H1 (cell line): Measurements from ENCODE around the gene DYNLT1. TPM values are rescaled to one million over a fixed set of nuclear protein-coding genes. Genes with fewer than 3 reads are reported as not detected.

ENCODE experiments used
- CHD7 ChIP-seq: fragments of 300-600 bp; sonication (generic); IDR thresholded peaks from 2 replicates; pipeline ENCODE4 v1.7.1; 2012; ENCODE audit warnings: low read length, moderate library complexity, mild to moderate bottlenecking, inconsistent platforms; ENCODE audit not compliant: insufficient replicate concordance
- GABPA ChIP-seq: IDR thresholded peaks from 2 replicates; pipeline ENCODE4 v1.6.1; 2011; ENCODE audit warnings: mild to moderate bottlenecking, low read length, moderate library complexity, borderline replicate concordance; ENCODE audit not compliant: insufficient read depth
- KDM5A ChIP-seq: fragments of 200-600 bp; IDR thresholded peaks from 2 replicates; pipeline ENCODE4 v1.7.1; 2012; ENCODE audit warnings: mild to moderate bottlenecking, low read length, inconsistent platforms, mixed read lengths
- RNF2 ChIP-seq: fragments of 200-900, 300-1000 bp; sonication (generic); IDR thresholded peaks from 2 replicates; pipeline ENCODE4 v1.7.1; 2016; ENCODE audit warnings: borderline replicate concordance, low read depth, mild to moderate bottlenecking, antibody characterized with exemption, low read length; ENCODE audit not compliant: poor library complexity, severe bottlenecking; ENCODE audit errors: missing control alignments
- SIX5 ChIP-seq: IDR thresholded peaks from 2 replicates; pipeline ENCODE4 v1.6.1; 2011; ENCODE audit warnings: mild to moderate bottlenecking, low read depth, low read length
- SRF ChIP-seq: IDR thresholded peaks from 2 replicates; pipeline ENCODE4 v1.6.1; 2011; ENCODE audit warnings: mild to moderate bottlenecking, low read depth, low read length, moderate library complexity
- polyA plus RNA-seq, 7 experiments: library from polyadenylated mRNA; depleted of rRNA in 3 of 7; stranded (reverse) in 5 of 7; unstranded in 2 of 7; fragments of >200 nt in 5 of 7; fragments of 200-250 nt in 2 of 7; gene quantifications; 1 replicate in 5 of 7; 2 replicates in 1 of 7; 4 replicates in 1 of 7; pipeline versions ENCODE4 v1.2.1 to v1.2.3, GENCODE V29; 2011 to 2013; ENCODE audit warnings: missing spikeins in 2 of 7, mixed read lengths in 2 of 7
- total RNA-seq: library from RNA; stranded (reverse); fragmentation: NEBNext Ultra II Directional; extraction: Animal tissue kit (Norgen Biotek cat#: 25700); gene quantifications from 2 replicates; pipeline ENCODE4 v1.2.1, GENCODE V29; 2021

The DYNLT1 gene
- total and polyA plus RNA-seq, 2 of the 8 experiments (the other 6 are each of a cell fraction or from before 2014, with no cell fraction given), result 119 to 245 TPM

- TF ChIP-seq CHD7 (no peak), KDM5A (no peak), SIX5 (no peak), RNF2 (no peak), SRF (no peak), GABPA (no peak)
Observed at GRCh38 chr6:158684745-158685324, 40.3 kb upstream of the DYNLT1 start (continued).
